ENCODE results near the gene NLGN1.
"Not testable (repeated sequence)": the region's sequence is repeated elsewhere in the genome, so short reads cannot be mapped to it uniquely, and the experiment has no call there.

The NLGN1 gene

DNA sequence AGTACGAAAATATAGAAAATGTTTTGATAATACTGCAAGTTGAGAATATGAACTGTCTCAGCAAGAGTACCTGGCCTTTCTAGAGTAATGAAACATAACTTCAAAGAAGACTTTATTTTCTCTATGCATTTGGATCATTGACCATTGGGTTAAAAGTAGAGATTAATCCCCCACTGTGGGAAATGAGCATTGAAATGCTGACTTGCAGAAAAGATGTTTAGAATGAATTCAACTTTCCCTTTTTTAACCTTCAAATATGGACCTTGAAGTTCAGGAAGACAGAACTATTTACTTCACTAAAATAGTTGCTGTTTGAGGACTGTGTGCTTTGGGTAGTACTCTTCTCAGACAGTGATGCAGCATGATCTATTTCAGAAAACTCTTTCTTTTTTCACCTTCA is 75.7 kb downstream of the NLGN1 start:
- no peak overlapping the region for H3K4me3 ChIP-seq (ENCODE audit: low read length)
- TF ChIP-seq ZNF274 (IDR thresholded peaks at IDR 0.05; ENCODE audit: low read depth, low read length) = no peak

DNA sequence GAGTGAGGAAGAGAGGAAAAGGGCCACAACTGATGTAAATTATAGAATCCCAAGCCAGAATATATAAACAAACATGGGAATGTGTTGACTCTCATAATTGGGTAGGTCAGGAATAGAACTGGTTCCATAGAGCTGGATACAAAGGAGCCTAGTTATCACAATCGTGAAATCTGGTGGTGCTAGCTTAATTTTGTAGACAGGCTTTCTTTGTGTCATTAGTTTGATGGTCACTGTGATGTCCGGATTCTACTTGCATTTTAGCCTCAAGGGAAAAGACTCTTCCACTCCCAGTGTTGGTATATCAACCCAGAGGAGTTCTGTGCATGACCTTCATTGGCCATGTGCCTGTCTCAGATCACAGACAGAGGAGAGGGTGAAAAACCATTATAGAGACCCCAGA is 81.8 kb downstream of the NLGN1 start:
- TF ChIP-seq ZNF274 (IDR thresholded peaks at IDR 0.05; ENCODE audit: low read depth, low read length) = no peak
- no peak overlapping the region for H3K4me3 ChIP-seq (ENCODE audit: low read length)

DNA sequence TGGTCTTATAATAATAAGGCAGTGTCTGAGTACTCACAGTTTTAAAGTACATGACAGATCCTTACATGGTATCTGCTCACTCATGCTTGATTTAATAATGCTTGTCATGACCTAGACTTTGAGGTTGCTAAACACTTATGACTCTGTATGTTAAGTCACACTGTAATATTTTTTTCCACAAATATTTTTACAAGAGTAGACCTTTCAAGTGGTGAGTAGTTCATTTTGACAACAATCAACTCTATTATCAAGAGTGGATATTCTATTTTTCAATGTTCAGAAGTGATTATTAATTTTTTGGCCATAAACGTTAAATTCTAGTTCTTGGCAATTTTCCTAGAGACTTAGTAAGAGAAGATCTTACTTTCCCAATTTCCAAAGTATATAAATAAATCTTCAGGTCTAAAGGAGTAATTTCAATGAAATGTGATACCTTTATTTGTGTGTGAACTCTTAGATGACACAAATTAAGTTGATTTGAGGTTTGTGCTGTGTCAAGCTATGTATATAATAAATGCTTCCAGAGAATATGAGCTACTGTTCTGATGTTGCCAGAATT is 104.5 kb downstream of the NLGN1 start:
- no peak for TF ChIP-seq ZNF274 (IDR thresholded peaks at IDR 0.05; ENCODE audit: low read depth, low read length)

DNA sequence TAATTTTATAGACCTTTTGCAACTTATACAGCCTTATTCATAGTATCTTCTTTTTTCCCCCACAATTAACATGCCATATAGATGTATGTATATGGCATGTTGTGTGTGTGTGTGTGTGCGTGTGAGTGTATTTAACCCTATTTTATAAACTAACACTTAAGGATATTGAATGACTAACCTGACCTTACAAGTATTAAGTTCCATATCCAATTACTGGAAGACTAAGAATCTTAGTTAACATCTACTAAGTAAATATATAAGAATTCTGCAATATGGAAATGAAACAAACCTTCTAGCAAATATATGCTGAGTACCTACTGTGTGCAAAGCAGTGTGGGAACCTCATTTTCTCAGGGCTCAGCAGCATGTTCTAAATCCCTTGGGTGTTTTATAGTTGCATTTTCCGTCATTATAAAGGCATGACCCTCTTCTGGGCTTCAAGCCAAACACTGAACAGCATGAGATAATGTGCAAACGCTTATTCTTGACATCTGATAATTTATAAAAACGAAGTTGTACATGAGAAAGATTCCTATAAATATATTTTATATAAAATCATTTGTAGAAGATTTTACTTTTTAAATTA is 105.5 kb downstream of the NLGN1 start:
- TF ChIP-seq ZNF274 (IDR thresholded peaks at IDR 0.05; ENCODE audit: low read depth, low read length) = no peak
- no peak overlapping the region for H3K4me3 ChIP-seq (ENCODE audit: low read length)

More for the DNA sequence above, 104.5 kb downstream of the NLGN1 start:
- no peak overlapping the region for H3K4me3 ChIP-seq (ENCODE audit: low read length)

DNA sequence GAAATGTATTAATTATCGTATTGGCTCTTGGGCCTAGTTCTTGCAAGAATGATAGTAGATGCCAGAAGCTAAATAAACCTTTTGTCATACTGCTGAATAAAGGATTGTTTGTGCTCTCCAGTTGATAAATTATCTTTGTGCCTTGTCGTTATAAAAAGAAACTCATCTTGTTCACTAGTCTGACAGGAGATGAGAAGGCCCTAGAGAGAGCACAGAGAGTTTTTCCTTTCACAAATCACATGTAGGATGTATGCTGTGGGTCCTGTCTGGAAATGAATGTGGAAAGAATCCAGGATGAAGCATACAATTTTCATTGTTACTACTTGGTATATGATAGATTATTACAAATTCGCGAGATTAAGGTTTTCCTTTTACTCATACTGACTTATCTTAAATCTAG is 113.0 kb downstream of the NLGN1 start:
- no peak for TF ChIP-seq ZNF274 (IDR thresholded peaks at IDR 0.05; ENCODE audit: low read depth, low read length)
- H3K4me3 ChIP-seq (ENCODE audit: low read length) = no peak overlapping the region

DNA sequence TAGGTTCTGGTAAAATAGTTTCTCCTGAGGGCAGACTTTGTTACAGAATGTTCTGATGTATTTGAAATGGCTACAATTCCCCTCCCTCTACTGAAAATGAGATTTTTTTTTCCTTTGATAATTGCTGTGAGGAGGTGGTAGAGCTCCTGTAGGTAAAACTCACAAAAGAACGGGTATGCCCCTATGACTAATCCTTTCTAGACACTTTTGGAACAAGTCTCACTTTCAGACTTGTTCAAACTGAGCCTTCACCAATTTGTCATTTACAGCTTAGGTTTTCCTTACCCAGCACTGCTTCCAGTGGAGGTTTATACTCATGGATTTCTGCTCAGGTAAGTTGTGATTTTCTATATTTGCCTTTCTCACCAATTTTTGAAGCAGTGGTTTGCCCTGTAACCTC is 115.6 kb downstream of the NLGN1 start:
- H3K4me3 ChIP-seq (ENCODE audit: low read length) = no peak overlapping the region
- TF ChIP-seq ZNF274 (IDR thresholded peaks at IDR 0.05; ENCODE audit: low read depth, low read length) = no peak

DNA sequence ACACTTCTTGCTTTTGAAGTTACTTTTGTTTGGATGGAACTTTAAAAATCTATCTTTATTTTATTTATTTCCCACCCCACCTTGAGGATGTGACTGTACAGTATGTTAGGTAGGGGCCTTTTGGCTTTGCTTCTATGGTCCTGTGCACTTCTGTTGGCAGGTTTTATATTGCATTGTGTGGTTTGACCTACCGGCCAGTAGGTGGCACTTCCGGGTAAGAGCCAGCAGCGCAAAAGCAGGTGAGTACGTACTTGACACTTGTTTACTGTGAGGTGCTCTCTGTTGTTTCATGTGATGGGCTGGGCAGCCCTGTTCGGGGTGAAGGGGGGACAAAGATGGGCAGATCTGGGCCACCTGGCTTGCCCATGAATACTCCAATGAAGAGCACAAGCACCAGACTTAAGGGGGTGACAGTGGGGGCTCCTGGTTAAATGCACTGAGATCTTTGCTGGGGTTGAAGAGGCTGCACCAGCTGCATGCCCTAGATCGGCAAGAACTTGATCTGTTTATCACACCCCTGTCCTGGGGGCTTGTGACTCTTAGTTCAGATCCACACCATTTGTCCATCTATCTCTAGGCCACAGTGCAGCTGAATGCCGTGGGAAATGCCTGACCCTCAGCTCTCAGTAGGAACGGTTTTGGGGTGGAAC is 131.6 kb downstream of the NLGN1 start:
- H3K4me3 ChIP-seq (ENCODE audit: low read length) = no peak overlapping the region
- TF ChIP-seq ZNF274 (IDR thresholded peaks at IDR 0.05; ENCODE audit: low read depth, low read length) = no peak

DNA sequence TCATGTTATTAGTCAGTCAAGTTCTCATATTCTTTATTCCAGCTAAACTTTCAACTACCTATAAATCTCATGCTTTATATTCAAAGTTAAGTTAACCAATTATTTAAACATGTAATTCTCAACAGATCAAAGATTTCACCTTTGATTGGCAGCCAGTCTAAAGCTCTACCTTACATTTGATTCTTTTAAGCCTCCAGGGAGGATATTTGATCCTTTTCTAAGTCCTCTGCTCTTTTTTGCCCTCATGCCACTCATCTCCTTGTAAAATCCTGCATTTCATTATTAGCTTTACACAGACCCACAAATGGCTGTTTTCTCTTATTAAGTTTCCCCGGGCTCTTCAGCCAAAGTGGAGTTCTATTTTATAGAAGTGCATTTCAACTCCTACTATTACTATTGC is 134.1 kb downstream of the NLGN1 start:
- no peak for TF ChIP-seq ZNF274 (IDR thresholded peaks at IDR 0.05; ENCODE audit: low read depth, low read length)
- no peak overlapping the region for H3K4me3 ChIP-seq (ENCODE audit: low read length)

DNA sequence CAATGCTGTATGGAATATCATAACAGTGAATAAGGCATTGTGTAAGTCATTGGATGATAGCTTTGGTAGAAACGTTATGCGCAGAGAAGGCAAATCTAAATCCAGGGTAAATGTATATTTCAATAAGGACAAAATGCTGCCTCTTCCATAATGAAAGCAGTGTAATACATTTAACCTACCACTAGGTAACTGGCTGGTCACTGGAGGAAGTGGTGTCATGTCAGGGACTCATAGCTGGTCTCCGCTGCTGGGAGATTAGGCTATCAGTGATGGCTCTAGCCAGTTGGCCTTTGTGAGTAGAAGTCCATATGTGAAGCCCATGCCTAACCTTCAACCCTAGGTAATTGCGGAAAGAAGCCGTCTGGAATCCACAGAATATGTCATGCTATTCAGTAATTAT is 140.9 kb downstream of the NLGN1 start:
- H3K4me3 ChIP-seq (ENCODE audit: low read length) = no peak overlapping the region

DNA sequence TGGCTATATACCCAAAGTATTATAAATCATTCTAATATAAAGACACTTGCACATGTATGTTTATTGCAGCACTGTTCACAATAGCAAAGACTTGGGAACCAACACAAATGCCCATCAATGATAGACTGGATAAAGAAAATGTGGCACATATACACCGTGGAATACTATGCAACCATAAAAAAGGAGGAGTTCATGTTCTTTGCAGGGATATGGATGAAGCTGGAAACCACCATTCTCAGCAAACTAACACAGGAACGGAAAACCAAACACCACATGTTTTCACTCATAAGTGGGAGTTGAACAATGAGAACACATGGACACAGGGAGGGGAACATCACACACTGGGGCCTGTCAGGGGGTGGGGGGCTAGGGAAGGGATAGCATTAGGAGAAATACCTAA is 148.0 kb downstream of the NLGN1 start:
- not testable (repeated sequence) for H3K4me3 ChIP-seq (ENCODE audit: low read length)

More for the DNA sequence above, 140.9 kb downstream of the NLGN1 start:
- no peak for TF ChIP-seq ZNF274 (IDR thresholded peaks at IDR 0.05; ENCODE audit: low read depth, low read length)

DNA sequence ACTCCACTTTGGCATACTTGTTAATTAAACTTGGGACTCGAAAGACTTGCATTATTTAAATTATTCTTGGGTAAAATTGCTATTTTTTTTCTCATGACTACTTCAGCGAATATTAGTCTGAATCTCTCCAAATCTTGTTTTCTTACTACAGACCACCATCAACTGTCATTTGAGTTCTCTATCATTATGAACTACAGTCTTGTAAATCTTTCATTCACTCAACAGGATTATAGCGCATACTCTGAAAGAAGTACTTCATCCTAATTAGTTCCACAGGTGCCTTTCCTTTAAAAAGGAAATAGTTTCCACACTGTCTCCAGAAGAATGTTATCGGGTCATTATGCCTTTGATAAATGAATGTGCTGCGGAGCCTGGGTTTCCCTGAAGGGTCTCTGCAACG is 149.5 kb downstream of the NLGN1 start:
- no peak overlapping the region for H3K4me3 ChIP-seq (ENCODE audit: low read length)
- no peak for TF ChIP-seq ZNF274 (IDR thresholded peaks at IDR 0.05; ENCODE audit: low read depth, low read length)

DNA sequence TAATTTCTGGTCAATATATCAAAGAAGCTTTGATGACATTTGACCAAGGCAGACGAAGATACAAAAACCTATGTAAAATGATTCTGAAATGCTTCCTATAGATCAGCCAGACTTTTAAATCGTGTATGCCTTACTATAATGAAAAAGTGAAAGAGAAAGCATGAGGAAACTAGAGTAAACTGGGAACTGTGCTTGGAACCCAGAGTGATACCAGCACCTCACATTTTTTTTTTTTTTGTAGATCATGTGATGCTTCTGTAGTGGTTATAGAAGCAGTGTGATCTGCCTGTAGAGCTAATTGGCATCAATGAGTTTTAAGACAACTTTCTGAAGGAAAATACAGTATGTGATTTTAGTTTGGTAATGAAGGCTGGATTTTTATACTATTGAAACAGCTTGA is 150.7 kb downstream of the NLGN1 start:
- H3K4me3 ChIP-seq (ENCODE audit: low read length) = no peak overlapping the region
- no peak for TF ChIP-seq ZNF274 (IDR thresholded peaks at IDR 0.05; ENCODE audit: low read depth, low read length)

DNA sequence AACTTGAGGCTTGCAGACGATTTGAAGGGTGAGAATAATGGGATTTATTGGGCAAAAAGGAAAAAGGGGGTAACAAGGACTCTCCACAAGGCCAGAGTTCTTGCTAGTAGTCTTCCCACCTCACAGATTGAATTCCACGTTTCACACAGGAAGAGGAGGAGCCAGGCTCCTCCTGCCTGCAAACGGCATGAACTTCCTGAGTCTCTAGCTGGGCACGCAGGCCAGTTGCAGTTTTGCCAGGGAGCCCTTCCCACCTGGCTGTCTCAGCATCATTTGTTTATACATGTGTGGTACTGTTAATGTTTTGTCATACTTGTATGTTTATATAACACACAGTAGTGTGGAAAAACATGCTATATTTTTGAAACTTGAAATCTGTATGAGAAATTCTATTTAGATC is 155.0 kb downstream of the NLGN1 start:
- TF ChIP-seq ZNF274 (IDR thresholded peaks at IDR 0.05; ENCODE audit: low read depth, low read length) = no peak

DNA sequence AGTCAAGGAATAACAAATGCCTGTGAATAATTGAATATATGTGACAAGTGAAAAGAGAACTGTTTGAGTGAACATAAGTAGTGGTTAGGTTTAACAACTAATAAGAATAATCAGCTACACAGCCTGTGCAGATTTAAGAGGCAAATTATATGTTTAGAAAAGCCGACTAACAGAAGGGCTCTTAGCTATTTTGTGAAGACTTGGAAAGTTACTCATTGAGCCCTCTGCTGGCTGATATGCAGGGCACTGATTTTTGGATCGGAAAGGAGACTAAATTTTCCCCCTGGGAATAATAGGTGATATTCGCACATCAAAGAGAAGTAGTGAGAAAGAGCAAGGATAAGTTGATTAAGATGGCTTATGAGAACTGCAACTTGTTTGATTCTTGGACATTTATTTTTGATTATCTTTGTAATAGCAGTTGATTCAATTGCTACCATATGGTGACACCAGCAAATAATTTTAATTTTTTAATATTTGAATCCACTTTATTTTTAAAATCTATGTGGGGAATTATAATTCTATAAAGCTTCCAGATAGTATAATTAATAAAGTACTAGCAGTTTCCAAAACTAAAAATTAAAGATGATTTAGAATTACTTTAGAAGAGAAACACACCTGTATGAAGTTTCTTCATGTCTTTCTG is 156.2 kb downstream of the NLGN1 start:
- H3K4me3 ChIP-seq (ENCODE audit: low read length) = no peak overlapping the region
- TF ChIP-seq ZNF274 (IDR thresholded peaks at IDR 0.05; ENCODE audit: low read depth, low read length) = no peak

More for the DNA sequence above, 155.0 kb downstream of the NLGN1 start:
- no peak overlapping the region for H3K4me3 ChIP-seq (ENCODE audit: low read length)

DNA sequence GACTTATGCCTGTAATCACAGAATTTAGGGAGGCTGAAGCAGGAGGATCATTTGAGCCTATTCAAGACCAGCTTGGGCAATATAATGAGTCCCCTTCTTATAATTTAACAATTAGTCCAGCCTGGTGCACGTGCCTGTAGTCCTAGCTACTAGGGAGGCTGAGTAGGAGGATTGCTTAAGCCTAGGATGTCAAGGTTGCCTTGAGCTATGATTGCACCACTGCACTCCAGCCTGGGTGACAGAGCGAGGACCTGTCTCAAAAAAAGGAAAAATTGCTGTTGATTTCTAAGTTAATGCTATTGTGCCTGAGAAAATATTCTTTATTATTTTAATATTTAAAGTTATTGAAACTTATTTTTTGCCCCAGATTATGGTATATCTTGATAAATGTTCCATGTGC is 159.0 kb downstream of the NLGN1 start:
- no peak for TF ChIP-seq ZNF274 (IDR thresholded peaks at IDR 0.05; ENCODE audit: low read depth, low read length)
- H3K4me3 ChIP-seq (ENCODE audit: low read length) = no peak overlapping the region

All from GM08714 (cell line).